Epidermal melanocyte (primary cell): Measurements from ENCODE around the gene ITK.
"Not testable (repeated sequence)": the region's sequence is repeated elsewhere in the genome, so short reads cannot be mapped to it uniquely, and the experiment has no call there.

Experiments used
- DNase-seq: peaks from one replicate; pipeline ENCODE4 v3.0.0; 2011; ENCODE audit warnings: low spot score; ENCODE audit not compliant: insufficient read length

The ITK gene

DNA sequence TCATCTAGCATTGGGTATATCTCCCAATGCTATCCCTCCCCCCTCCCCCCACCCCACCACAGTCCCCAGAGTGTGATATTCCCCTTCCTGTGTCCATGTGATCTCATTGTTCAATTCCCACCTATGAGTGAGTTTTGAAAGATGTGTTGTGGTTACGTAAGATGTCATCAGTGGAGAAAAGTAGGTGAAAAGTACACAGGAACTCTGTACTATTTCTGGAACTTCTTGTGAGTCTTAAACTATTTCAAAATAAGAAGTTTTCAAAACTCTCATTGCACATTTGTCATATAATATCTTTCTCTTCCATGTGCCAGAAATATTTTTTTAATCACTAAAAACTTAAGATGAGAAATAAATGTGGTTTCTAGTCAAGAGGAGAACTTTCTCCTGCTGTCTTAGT, 30.0 kb downstream of the ITK start:
- DNase-seq: not testable (repeated sequence)

DNA sequence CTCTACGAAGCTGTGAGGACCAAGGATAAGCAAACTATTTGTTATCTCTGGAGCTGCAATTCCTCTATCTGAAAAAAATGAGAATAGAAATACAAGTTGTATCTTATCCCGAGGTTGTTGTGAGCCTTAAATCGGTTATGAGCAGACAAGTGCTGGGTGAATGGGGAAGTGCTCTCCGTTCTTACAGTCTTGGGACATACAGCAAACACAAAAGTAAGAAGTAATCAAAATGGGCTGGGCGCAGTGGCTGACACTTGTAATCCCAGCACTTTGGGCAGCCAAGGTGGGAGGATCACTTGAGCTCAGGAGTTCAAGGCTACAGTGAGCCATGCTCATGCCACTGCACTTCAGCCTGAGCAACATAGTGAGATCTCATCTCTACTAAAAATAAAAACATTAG, 31.7 kb downstream of the ITK start:
- no peak for DNase-seq

GRCh38 chr5:157213527-157214243, 33.0 kb downstream of the ITK start:
- no peak for DNase-seq

DNA sequence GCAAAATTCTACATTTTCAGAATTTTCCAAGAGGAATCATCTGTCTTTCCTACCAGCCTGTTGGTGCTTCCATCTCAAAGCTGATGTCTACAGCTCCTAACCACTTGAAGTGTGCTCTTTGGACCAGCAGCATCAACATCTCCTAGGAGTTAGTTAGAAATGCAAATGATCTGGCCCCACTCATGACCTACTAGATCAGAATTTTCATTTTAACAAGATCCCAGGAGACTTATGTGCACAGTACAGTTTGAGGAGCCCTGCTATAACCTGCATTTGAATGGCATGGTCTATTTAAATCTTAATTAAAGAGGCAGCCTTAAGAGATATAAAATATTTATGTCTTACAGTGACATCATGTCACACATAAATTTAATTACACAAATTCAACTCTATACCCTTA, 33.8 kb downstream of the ITK start:
- DNase-seq: no peak

GRCh38 chr5:157214861-157215513, 34.3 kb downstream of the ITK start:
- no peak for DNase-seq

GRCh38 chr5:157215514-157216167, 35.0 kb downstream of the ITK start:
- DNase-seq: no peak

- DNase-seq: no peak
Observed at GRCh38 chr5:157216391-157217142, 35.9 kb downstream of the ITK start.

GRCh38 chr5:157217289-157218024, 36.8 kb downstream of the ITK start:
- DNase-seq: no peak

- DNase-seq: no peak
Observed at GRCh38 chr5:157219491-157220271, 39.0 kb downstream of the ITK start.

- no peak for DNase-seq
Observed at GRCh38 chr5:157221959-157222358, 41.3 kb downstream of the ITK start.

- no peak for DNase-seq
Observed at GRCh38 chr5:157222506-157223230, 42.0 kb downstream of the ITK start.

DNA sequence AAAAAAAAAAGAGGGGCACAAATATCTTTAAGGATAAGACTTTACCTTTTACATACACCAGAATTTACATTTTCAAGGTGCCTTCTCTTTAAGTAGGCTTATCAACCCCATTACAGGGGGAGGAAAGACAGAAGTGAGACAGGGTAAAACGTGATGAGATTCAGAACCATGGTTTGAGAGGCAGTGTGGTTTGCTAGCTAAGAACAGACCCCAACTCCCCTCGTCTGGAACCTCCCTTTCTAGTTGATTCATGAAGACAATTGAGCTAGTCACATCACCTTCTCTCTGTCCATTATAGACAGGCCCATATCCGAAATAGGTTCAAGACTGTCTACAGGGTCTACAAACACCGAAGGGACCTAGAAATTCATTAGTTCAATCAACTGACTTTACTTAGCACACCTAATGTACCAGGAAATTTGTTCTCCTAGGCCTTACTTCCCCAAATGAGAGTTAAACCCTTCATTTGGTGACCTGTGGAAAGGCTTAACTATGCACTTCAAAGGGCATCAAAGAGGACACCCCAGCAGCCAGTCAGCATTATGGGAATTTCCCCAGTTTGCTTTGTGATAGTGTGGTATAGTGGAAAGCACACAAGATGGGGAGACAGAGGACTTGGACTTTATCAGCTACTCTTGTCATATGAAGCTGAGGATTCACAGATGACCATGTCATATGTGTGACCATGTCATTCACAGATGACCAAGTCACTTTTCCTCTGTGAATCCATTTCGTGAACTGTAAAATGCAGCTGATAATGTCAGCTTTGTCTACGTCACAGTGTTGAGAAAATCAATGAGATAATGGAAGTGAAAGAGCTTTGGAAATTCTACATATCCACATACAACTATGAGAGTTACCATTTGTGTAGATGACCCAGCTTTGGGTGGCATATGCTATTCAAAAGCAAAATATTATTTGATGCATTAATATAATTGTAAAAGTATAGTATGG, 45.1 kb downstream of the ITK start:
- DNase-seq: no peak

GRCh38 chr5:157230610-157231009, 50.0 kb downstream of the ITK start:
- DNase-seq: no peak

DNA sequence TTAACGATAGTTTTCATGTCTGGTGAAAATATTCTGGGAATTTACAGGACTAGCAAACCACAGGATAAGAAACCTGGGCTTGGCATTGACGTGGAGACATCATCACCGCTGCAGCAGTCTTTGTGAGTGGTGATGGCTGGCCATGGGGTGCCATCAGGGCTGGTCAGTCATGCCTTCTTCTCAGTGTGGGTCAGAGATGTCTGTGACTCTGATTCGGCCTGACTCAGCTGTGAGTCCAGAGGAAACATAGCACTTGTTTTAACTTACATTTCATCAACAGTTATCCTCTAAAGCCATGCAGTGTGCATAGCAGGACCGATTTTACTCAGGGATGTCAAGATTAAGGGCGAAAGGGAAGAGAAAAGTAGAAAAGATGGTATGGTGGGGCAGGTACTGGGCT, 52.1 kb downstream of the ITK start:
- no peak for DNase-seq

DNA sequence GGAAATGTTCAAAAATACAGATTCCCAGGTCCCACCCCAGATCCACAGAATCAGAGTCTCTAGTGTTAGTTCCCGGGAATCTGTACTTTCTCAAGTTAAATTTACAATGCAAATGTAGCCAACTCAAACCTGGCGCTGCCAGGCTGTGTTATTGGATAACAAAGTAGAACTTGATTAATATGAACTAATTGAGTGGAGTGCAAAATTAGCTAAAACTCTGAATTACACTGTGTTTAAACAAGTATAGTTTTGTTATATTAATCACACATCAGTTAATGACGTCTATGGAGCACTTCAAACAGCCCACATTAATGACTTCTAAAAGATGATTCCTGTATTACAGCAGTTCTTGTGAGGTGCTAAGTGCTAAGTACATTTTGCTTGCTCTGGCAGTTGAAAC, 52.9 kb downstream of the ITK start:
- DNase-seq: no peak

DNA sequence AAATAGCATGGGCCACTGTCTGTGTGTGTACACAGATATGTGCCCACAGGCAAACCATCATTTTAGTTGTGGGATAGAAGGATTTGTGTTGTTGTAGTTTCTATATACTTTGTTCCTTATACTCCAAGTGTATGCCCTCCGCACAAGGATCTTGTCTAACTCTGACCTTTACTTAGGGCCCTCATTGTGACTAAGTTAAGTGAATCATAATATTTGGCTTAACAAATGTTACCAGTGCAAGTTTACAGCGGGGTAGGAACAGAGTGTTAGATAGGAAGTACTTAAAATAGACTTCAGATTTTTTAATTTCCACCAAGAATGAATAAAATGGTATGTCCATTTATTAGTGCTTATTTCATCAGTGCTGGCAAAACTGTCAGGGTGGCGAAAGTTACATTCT, 55.8 kb downstream of the ITK start:
- DNase-seq: no peak

GRCh38 chr5:157241483-157241882, 60.8 kb downstream of the ITK start:
- DNase-seq: no peak

DNA sequence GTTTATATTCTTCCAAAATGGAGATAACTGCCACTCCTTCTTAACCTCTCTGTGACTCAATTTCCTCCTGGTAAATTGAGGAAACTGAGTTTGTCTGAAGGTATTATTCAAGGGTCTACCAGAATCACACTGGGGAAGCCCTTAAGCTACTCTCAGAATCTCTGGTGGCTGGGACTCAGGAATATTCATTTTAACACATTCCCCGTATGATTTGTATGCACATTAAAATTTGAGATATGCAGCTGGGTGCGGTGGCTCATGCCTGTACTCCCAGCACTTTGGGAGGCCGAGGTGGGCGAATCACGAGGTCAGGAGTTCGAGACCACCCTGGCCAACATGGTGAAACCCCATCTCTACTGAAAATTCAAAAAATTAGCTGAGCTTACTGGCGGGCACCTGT, 64.1 kb downstream of the ITK start:
- DNase-seq: not testable (repeated sequence)

- no peak for DNase-seq
Observed at GRCh38 chr5:157245476-157245875, 64.8 kb downstream of the ITK start.
